DMS114 treated with DMSO at 0.1 percent for 48 hours (cell line): ENCODE results near the gene MELTF.

ENCODE experiments used
- DNase-seq: peaks from one replicate; lab custom pipeline; 2025; ENCODE audit not compliant: unreplicated experiment; lab: John Stamatoyannopoulos, UW

The MELTF gene

DNA sequence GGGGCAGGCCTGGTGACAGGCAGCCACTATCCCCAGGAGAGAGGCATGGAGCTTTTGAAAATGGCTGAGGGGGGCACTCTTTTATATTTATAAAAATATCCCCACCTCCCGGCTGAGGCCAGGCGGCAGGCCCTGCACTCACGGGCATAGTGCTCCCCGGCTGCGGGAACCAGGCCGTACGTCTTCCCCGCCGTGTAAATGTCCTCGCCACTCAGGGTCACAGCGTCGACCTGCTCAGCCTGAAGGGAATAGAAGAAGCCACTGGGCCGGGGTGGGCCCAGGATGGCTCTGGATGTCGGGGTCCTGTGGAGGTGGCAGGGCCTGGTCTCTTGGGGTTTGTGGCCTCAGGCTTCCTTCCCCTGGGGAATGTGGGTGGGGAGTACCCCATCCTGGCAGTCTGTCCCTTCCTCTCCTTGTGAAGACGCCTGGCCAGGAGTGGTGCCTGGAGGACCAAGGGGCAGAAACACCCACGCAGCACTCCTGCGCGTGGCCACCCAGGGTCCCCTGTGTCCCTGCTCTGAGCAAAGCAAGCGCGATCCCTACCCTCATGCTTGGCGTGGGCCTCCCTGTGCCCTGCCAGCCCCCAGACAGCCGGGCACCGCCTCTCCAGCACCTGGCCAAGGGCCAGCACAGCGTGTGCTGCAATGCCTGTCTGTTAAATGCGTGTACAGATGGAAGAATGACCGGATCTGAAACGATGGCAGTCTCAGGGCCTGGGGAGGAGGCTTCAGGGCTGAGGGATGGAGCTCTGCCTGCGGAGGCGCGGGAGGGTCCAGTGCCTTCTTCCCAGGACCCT lies 18.9 kb downstream of the MELTF start:
- DNase-seq: no peak

GRCh38 chr3:197009532-197010019 lies 20.0 kb downstream of the MELTF start:
- DNase-seq: no peak

DNA sequence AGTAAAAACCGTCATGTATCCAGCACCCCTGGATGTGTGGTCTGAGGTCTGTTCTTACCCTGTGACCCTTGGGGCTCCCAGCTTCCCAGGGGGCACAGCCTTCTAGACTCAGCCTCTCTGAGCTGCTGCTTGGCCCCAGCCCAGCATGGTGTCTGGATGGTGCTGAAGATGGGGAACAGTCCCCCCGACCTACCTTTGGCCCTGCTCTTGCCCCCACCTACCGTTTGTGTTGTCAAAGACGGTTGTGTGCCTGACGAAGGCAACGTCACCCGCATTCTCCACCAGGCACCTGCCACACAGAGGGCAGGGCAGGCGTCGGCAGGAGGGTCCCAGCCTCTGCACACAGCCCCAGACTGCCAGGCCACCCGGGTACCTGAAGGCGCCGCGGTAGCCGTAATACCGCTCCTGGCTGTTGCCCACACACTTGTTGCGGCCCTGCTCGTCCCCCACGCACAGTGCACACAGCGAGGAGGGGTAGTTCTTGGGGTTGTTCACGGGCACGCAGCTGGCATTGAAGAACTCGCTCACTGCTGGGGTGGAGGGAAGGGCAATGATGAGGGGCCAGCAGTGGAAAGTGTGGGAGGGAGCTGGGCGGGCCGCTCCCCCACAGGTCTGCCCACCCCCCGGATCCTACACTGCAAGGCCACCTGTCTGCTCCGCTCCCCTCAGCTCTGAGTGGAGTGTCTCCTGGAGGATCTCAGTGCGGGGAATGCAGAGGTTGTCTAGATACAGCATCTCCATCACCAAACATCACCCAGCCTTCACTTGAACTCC lies 21.0 kb downstream of the MELTF start:
- no peak for DNase-seq

- DNase-seq: no peak
These were observed 21.7 kb downstream of the MELTF start for GRCh38 chr3:197007953-197008352.

- no peak for DNase-seq
These were observed 22.2 kb downstream of the MELTF start for GRCh38 chr3:197007296-197007940.

- DNase-seq: no peak
These were observed 22.8 kb downstream of the MELTF start for GRCh38 chr3:197006860-197007259.

- no peak for DNase-seq
These were observed 23.2 kb downstream of the MELTF start for GRCh38 chr3:197006446-197006845.

DNA sequence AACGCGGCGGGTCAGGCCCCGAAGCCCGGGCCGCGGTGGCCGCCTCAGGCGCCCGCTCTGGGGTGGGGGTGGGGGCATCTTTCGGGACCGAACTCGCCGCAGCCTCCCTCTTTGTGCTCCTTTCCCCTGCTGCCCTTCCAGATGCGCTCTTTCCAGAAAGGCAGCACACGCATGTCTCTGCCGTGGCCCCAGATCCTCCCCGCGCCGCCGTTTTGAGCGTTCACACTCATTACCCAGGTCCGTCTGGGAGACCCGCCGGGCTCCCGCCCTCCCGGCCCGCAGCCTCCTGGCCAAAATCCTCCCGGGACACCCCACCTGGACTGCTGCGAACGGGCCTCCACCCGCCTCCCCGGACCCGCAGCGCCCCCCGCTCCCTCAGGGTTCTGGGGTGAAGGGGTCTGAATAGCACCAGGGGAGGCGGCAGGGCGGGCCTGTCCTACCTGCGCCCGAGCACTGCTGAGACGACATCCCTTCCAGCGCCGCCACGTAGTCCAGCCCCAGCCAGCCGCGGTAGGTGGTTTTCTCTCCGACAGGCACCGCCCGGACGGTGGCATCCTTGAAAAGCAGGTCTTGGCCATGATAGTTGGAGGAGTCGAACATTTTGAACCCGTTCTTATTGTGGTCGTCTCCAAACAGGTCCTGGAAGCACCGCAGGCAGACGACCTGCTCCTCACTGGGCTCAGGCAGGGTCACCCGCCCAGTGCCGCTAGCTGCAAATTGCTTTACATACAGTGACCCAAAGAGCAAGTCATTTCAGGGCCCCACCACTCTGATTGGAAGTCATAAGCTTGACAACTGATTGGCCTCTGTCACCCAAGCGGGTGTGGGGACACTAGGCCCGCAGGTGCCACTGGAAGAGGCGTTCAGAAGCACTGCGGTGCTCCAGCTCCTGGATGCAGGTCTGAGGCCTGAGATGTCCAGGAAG lies 25.9 kb downstream of the MELTF start:
- DNase-seq: no peak

GRCh38 chr3:197002701-197003454 lies 26.7 kb downstream of the MELTF start:
- peak; percentile 23 for DNase-seq

GRCh38 chr3:197001972-197002700 lies 27.5 kb downstream of the MELTF start:
- no peak for DNase-seq

GRCh38 chr3:197001106-197001971 lies 28.3 kb downstream of the MELTF start:
- no peak for DNase-seq

DNA sequence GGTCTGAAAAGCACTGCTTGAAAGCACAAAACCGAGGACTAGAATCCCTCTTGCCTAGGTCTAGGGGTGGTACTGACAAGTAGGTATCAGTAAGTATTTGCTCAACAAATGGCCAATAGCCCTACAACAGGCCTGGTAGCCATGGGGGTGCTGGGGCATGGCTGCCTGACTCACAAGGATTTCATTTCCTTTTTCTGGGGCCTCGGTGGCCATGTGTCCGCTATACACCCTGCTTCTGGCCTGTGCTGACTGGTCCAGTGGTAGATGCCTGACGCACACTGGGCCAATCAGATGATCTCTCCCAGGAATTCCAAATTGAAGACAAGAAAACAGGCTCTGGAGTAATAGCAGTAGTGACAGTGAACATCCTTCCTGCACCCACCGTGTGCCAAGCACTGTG lies 29.4 kb downstream of the MELTF start:
- no peak for DNase-seq

- DNase-seq: no peak
These were observed 30.5 kb downstream of the MELTF start for GRCh38 chr3:196998966-196999760.

DNA sequence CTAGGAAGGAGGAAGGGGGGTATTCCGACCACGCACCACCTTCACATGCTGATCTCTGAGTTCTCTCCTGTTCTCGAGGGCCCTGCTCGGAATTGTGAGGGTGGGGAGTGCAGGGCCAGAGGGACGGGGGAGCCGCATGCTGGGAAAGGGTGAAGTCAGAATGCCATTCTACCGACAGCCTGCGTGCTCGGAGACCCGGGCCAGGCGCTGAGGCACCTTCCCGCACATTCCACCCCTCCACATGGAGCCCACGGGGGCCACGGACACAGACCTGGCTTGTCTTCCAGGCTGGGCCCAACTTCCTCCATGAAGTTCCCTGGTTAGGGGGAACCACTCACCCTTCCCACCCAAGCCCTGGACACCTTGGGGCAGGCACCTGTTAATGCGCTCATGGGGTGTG lies 32.3 kb downstream of the MELTF start:
- no peak for DNase-seq

DNA sequence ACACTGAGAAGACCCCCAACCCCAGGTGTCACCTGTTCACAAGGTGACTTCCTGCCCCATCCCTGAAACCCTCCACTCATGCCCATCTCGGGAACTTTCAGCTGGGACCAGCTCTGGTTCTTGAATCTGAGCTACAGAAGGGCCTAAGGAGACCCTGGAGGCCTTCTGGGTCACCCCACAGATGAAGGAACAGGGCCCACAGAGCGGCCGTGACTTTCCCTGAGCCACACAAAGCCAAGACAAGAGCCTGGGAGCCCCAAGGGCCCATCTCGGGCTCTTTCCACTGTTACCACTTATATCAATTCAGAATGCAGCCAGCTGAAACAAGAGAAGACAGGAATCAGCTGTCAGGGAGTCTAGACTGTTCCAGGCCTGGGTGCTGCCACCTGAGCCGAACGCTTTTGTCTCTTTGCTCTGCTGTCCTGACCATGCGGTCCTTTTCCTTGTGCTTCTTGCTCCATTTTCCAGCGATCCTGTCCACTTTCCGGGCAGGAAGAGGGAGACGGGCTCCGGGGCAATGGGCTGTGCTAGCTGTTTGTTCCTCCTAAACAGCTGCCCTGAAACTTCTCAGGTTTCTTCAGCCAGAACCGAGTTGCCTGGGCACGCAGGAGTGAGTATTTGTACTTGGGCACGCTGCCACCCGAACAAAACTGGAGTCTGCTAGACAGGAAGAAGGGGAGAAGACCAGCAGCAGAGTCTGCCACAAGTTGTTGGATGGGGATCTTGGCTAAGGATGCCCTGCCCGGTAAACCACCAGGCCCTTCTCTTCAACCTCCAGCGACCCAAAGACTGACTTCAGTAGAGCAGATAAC lies 33.0 kb downstream of the MELTF start:
- DNase-seq: no peak

- DNase-seq: no peak
These were observed 33.8 kb downstream of the MELTF start for GRCh38 chr3:196995646-196996355.
